ENCODE results near the gene FOXP1. TPM values are rescaled to one million over a fixed set of nuclear protein-coding genes. Genes with fewer than 3 reads are reported as not detected.

FOXP1 gene
- total RNA-seq, 1 donor from 2014 or later = 26.1 TPM

- no peak for DNase-seq (ENCODE audit: low read depth)
- H3K4me3 ChIP-seq (ENCODE audit: low read depth, low read length) = no peak overlapping the region
- TF ChIP-seq, protein P1, sequence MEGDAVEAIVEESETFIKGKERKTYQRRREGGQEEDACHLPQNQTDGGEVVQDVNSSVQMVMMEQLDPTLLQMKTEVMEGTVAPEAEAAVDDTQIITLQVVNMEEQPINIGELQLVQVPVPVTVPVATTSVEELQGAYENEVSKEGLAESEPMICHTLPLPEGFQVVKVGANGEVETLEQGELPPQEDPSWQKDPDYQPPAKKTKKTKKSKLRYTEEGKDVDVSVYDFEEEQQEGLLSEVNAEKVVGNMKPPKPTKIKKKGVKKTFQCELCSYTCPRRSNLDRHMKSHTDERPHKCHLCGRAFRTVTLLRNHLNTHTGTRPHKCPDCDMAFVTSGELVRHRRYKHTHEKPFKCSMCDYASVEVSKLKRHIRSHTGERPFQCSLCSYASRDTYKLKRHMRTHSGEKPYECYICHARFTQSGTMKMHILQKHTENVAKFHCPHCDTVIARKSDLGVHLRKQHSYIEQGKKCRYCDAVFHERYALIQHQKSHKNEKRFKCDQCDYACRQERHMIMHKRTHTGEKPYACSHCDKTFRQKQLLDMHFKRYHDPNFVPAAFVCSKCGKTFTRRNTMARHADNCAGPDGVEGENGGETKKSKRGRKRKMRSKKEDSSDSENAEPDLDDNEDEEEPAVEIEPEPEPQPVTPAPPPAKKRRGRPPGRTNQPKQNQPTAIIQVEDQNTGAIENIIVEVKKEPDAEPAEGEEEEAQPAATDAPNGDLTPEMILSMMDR (conservative IDR thresholded peaks at IDR 0.05; ENCODE audit: low read depth, low read length) = no peak
Measured at GRCh38 chr3:71117572-71118247, 465.8 kb downstream of the FOXP1 start.

GRCh38 chr3:71114610-71115009, 468.9 kb downstream of the FOXP1 start:
- no peak for DNase-seq (ENCODE audit: low read depth)

GRCh38 chr3:71112576-71112975, 471.0 kb downstream of the FOXP1 start:
- TF ChIP-seq, protein P1 (conservative IDR thresholded peaks at IDR 0.05; ENCODE audit: low read depth, low read length) = no peak
- no peak overlapping the region for H3K4me3 ChIP-seq (ENCODE audit: low read depth, low read length)
- DNase-seq (ENCODE audit: low read depth) = no peak

More at GRCh38 chr3:71114610-71115009, 468.9 kb downstream of the FOXP1 start:
- H3K4me3 ChIP-seq (ENCODE audit: low read depth, low read length) = no peak overlapping the region
- TF ChIP-seq, protein P1 (conservative IDR thresholded peaks at IDR 0.05; ENCODE audit: low read depth, low read length) = no peak

- no peak for DNase-seq (ENCODE audit: low read depth)
- TF ChIP-seq, protein P1 (conservative IDR thresholded peaks at IDR 0.05; ENCODE audit: low read depth, low read length) = no peak
- H3K4me3 ChIP-seq (ENCODE audit: low read depth, low read length) = no peak overlapping the region
Measured at GRCh38 chr3:71111784-71112440, 471.6 kb downstream of the FOXP1 start.

DNA sequence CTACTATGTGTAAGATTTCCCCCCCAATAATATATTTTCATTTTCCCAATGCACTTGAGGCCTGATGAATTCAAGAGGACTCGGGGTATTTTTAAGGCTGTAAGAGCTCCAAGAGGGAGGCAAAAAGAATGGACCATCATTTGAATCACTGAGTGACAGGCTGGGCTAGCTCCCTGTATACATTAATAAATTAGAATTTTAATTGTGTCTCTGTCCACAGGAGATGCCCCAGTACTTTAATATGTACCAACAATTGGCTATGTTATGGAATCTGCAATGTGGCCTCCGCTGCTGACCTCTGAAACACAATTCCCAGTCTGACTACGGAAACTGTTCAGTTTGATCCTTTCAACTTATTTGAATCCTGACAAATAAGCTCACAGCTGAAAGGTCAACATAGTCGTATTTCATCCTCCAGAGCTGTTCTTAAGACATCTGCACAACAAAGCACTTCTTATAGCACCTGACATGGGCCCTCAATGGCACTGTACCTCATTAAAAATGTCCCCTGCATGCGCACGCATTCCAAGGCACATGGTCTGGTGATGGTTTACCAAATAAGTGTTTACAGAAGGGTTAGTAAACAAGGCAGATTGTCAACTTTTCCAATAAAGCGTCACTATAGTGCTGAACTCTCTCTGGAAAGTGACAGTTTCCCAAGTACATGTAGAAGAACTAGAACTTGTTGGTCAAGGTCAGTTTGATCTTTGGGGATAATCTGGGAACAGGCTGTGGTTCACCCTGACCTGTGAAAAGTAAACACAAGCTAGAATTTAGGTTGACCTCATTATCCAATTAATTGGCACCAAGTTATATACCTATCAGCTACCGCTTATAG, 472.9 kb downstream of the FOXP1 start:
- TF ChIP-seq, protein P1 (conservative IDR thresholded peaks at IDR 0.05; ENCODE audit: low read depth, low read length) = no peak
- no peak for DNase-seq (ENCODE audit: low read depth)
- H3K4me3 ChIP-seq (ENCODE audit: low read depth, low read length) = no peak overlapping the region

GRCh38 chr3:71109977-71110285, 473.6 kb downstream of the FOXP1 start:
- no peak for DNase-seq (ENCODE audit: low read depth)

More at GRCh38 chr3:71109977-71110285, 473.6 kb downstream of the FOXP1 start:
- H3K4me3 ChIP-seq (ENCODE audit: low read depth, low read length) = no peak overlapping the region
- TF ChIP-seq, protein P1 (conservative IDR thresholded peaks at IDR 0.05; ENCODE audit: low read depth, low read length) = no peak
